K562 (cell line): ENCODE measurements around the gene BPTF. TPM values are rescaled to one million over a fixed set of nuclear protein-coding genes. Genes with fewer than 3 reads are reported as not detected.
A peak's percentile ranks its signal among the peaks of the same experiment; 100 is the strongest.

Source experiments
- ATF2 ChIP-seq: sonication (generic); formaldehyde crosslinking; IDR thresholded peaks from 2 replicates; pipeline ENCODE4 v1.8.1; 2022; ENCODE audit warnings: missing genetic modification reagents
- BCOR ChIP-seq: fragments of 450-650 bp; IDR thresholded peaks from 2 replicates; pipeline ENCODE4 v1.6.1; 2016
- CBX1 ChIP-seq: sonication (generic); IDR thresholded peaks from 2 replicates; pipeline ENCODE4 v1.6.1; 2016; ENCODE audit warnings: antibody characterized with exemption, low read depth, mild to moderate bottlenecking
- CEBPZ ChIP-seq: fragments of 150-350 bp; IDR thresholded peaks from 2 replicates; pipeline ENCODE4 v1.6.1; 2014; ENCODE audit warnings: low read depth, mild to moderate bottlenecking, low read length, borderline replicate concordance
- CSDE1 ChIP-seq, 2 experiments: fragments of 450-650 bp; IDR thresholded peaks; 2 replicates each; pipeline ENCODE4 v1.6.1; 2016; ENCODE audit warnings: mild to moderate bottlenecking in 1 of 2
- DMBX1 ChIP-seq: fragments of 250-450 bp; sonication (Bioruptor Pico); IDR thresholded peaks from 2 replicates; pipeline ENCODE4 v1.8.0; 2022; ENCODE audit warnings: inconsistent platforms, mild to moderate bottlenecking, moderate library complexity, borderline replicate concordance
- ESRRB ChIP-seq: fragments of 250-450 bp; sonication (Bioruptor Pico); IDR thresholded peaks from 2 replicates; pipeline ENCODE4 v1.5.0; 2020; ENCODE audit warnings: mild to moderate bottlenecking, moderate library complexity, borderline replicate concordance
- FOXK2 ChIP-seq, 2 experiments: fragments of 450-650 bp; IDR thresholded peaks in 1 of 2; conservative IDR thresholded peaks in 1 of 2; 2 replicates each; pipeline ENCODE4 v1.6.1; 2016; ENCODE audit warnings: low read depth in 2 of 2, mild to moderate bottlenecking in 1 of 2
- KDM4B ChIP-seq, 2 experiments: fragments of 450-650 bp in 1 of 2; sonication (generic) in 1 of 2; IDR thresholded peaks; 2 replicates each; pipeline ENCODE4 v1.6.1; 2016 to 2017; ENCODE audit warnings: borderline replicate concordance in 2 of 2, antibody characterized with exemption in 1 of 2, low read depth in 1 of 2, mild to moderate bottlenecking in 1 of 2
- KLF16 ChIP-seq: IDR thresholded peaks from 2 replicates; pipeline ENCODE4 v1.6.1; 2016; ENCODE audit warnings: antibody characterized with exemption
- MCM2 ChIP-seq: fragments of 450-650 bp; IDR thresholded peaks from 2 replicates; pipeline ENCODE4 v1.6.1; 2017; ENCODE audit warnings: low read depth, mild to moderate bottlenecking
- NFE2L1 ChIP-seq: fragments of 450-650 bp; IDR thresholded peaks from 2 replicates; pipeline ENCODE4 v1.6.1; 2016; ENCODE audit warnings: missing genetic modification characterization, low read depth, mild to moderate bottlenecking, missing compliant biosample characterization, moderate library complexity, borderline replicate concordance
- RCOR1 ChIP-seq, 2 experiments: IDR thresholded peaks; 2 replicates each; pipeline ENCODE4 v1.6.1; 2012; ENCODE audit warnings: low read depth in 2 of 2, low read length in 2 of 2, borderline replicate concordance in 1 of 2, improper control_type of control experiment in 1 of 2
- TCF7 ChIP-seq: sonication (generic); IDR thresholded peaks from 2 replicates; pipeline ENCODE4 v1.6.1; 2016; ENCODE audit warnings: antibody characterized with exemption, borderline replicate concordance
- THRA ChIP-seq: fragments of 450-650 bp; IDR thresholded peaks from 2 replicates; pipeline ENCODE4 v1.6.1; 2017; ENCODE audit warnings: mild to moderate bottlenecking, moderate library complexity
- THRB ChIP-seq: fragments of 450-650 bp; formaldehyde crosslinking; conservative IDR thresholded peaks from 2 replicates; pipeline ENCODE4 v1.4.0; 2022; ENCODE audit warnings: mild to moderate bottlenecking, missing genetic modification characterization
- ZNF253 ChIP-seq: fragments of 250-450 bp; sonication (Bioruptor Pico); conservative IDR thresholded peaks from 2 replicates; pipeline ENCODE4 v1.6.1; 2021; ENCODE audit warnings: mild to moderate bottlenecking
- ZNF280A ChIP-seq: fragments of 450-650 bp; IDR thresholded peaks from 2 replicates; pipeline ENCODE4 v1.6.1; 2018; ENCODE audit warnings: mild to moderate bottlenecking, low read depth; ENCODE audit not compliant: partially characterized antibody
- polyA plus RNA-seq, 8 experiments: library from polyadenylated mRNA; depleted of rRNA in 4 of 8; stranded (reverse) in 5 of 8; unstranded in 3 of 8; fragments of >200 nt; fragmentation: Nextera tagmentation in 2 of 8; fragmentation: Illumina TruSeq in 1 of 8; extraction: Ambion mirVana in 2 of 8; extraction: Trizol in 1 of 8; gene quantifications; 2 replicates each; pipeline versions ENCODE4 v1.2.1 to v1.2.3, GENCODE V29; 2011 to 2014; ENCODE audit warnings: inconsistent platforms in 1 of 8, missing spikeins in 1 of 8
- total RNA-seq, 7 experiments: library from RNA; depleted of rRNA in 6 of 7; stranded (reverse); fragments of >200 nt in 6 of 7; fragmentation: Illumina TruSeq in 2 of 7; extraction: Trizol in 2 of 7; gene quantifications; 2 replicates each; pipeline versions ENCODE4 v1.2.1 to v1.2.3, GENCODE V29; 2011 to 2021; ENCODE audit warnings: low replicate concordance in 1 of 7

Gene BPTF
- total and polyA plus RNA-seq, 9 of the 15 experiments (the other 6 are each of a cell fraction or from before 2014, with no cell fraction given): 12.5 to 52.1 (median 26.9) TPM

GRCh38 chr17:68019675-68020408 lies 194.5 kb downstream of the BPTF start (continued):
- TF ChIP-seq CSDE1 (IDR thresholded peaks at IDR 0.05) (peak in 1 of 2 experiments; percentile 92; a peak in 2 of 4 replicates), BCOR (no peak), NFE2L1 (tag) (no peak), ZNF280A (no peak), ESRRB (no peak), KLF16 (peak; percentile 60), THRA (no peak), ZNF253 (CRISPR knock-in tag) (no peak), FOXK2 (conservative IDR thresholded peaks at IDR 0.05 in 1 of 2, IDR thresholded peaks at IDR 0.05 in 1 of 2; ENCODE audit: low read depth in 2 of 2) (peak; percentile 10 to 80; a peak in 2 of 4 replicates), CBX1 (peak; percentile 90; the same call in 1 of the 2 replicates), DMBX1 (CRISPR knock-in tag) (no peak; the same call in 1 of the 2 replicates), ATF2 (CRISPR knock-in tag) (no peak), TCF7 (0 out of 2 replicates have a peak, but pooled peaks have one; percentile 13), CEBPZ (0 out of 2 replicates have a peak, but pooled peaks have one; percentile 10), RCOR1 (IDR thresholded peaks at IDR 0.05; ENCODE audit: borderline replicate concordance in 1 of 2, low read depth in 2 of 2, low read length in 2 of 2) (peak; percentile 76 to 95), THRB (CRISPR knock-in tag) (peak; percentile 82; the same call in 1 of the 2 replicates), KDM4B (IDR thresholded peaks at IDR 0.05; ENCODE audit: borderline replicate concordance in 2 of 2, low read depth in 1 of 2) (peak in 1 of 2 experiments; percentile 35; a peak in 1 of 4 replicates), MCM2 (no peak)
